HG03175 (cell line): ENCODE results near the gene OASL.

Experiments
- ATAC-seq: cut with Tn5 transposase; IDR thresholded peaks from one replicate; pipeline ENCODE4 v1.9.1; 2021; ENCODE audit warnings: mild to moderate bottlenecking, moderate library complexity; ENCODE audit not compliant: unreplicated experiment

The OASL gene

DNA sequence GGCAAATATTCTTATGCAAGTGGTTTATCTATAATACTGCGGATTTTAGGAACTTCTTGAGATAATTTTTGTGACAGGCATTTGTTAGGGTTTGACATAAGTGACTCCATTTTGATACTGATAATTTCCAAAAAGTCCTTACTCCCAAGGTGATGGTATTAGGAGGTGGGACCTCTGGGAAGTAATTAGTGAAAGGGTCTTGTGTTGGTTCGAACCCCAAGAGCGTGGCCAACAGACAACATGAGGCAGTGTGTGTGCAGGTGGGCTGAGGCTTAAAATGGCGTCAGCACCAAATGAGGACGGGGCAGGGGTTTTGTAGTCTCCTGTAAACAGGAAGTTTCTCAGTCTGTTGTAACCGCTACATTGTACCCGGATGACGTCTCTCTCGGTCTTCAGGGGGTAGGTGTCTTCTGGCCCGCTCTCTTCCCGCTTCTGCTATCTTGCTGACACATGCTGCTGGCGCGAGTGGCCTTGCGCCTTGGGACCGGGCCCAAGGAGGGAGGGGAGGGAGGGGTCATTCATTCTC, 21.0 kb downstream of the OASL start:
- no peak for ATAC-seq

DNA sequence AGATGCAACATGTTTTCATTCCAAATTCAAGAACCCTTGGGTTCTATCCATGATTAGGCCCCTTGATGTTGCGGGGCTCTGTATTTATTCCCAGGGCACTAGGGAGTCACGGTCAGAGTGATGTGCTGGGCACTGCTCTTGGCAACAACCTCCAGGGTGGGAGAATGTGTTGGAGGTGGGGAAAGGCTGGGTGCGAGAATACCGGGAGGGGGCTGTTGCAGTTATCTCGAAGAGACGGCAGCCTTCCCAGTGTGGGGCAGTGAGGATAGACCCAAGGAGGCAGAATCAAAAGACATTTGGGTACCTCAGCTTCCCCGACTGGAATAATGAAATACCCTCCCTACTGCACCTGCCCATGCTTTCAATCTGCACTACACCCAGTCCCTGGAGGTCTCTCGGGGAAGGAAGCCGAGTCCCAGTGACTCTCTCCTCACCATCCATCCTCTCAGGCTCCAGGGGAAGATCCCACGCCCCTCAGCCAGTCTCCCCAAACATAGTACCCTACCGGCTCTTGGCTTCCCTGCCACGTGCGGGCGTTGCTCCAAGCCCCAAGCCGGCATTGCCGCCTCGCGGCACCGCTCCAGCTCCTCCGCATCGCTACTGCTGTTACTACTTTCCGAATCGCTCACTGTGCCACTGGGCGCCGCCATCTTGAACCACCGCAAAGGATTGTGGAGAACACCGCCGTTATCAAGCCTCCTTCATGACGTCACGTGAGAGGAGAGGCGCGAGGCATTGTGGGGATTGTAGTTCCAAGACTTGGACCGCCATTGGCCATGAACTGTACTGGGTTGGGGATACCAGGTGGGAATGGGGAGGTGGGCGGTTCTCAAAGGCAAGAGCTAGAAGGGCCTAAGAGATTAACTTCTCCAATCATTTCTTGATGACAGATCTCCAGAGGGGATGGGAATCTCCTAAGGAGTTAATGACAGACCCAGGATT, 22.9 kb downstream of the OASL start, which contains the start of gene C12orf43:
Gene C12orf43, minus strand, starts transcription at position 663 of the 942 bp plus-strand sequence. Its CDS starts 13 bp downstream, at position 650.
- peak; percentile 97 for ATAC-seq

DNA sequence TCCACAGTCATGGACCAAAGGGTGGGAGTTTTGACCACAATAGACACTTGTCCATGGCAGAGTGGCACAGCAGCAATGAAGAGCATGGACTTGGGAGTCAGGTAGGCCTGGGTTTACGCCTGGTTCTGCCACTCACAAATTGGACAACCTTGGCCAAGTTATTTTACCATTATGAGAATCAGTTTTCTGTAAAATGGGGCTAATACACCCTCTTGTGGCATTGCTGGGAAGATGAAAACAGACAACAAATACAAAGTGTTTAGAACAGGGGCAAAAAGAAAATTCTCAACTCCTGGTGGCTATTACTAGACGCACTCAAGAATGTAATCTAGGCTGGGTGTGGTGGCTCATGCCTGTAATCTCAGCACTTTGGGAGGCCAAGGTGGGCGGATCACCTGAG, 25.3 kb downstream of the OASL start:
- no peak for ATAC-seq

DNA sequence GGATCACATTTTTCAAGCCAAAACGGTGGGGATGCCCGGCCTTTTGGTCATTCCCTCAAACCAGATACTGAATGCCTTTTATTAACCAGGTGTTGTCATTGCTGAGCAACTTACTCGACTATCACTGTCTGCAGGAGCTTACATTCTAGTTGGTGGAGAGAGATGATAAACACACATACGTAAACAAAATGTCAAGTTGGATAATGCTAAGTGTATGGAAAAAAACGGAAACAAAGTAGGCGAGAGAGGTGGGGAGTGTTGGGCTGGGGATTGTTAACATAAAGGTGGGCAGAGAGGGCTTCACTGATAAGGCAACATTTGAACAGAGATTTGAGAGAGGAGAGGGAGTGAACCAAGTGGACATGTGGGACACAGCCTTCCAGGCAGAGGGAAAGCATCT, 27.2 kb downstream of the OASL start:
- no peak for ATAC-seq

DNA sequence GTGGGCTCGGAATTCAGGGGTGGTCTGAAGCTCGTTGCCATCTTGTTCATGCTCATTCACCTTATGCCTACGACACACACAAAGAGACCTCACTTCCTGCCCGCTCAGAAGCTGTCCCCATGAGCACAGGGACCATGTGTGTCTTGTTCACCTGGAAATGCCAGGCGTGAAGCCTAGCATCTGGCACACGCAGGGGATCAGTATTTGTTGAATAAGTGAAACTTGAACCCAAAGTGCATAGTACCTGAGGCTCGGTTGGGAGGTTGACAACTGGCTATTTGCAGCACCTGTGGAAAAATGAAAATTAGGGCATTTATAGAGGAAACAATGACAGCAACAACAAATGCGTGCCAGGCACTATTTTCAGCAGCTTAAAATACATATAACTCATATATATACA, 28.2 kb downstream of the OASL start:
- no peak for ATAC-seq

DNA sequence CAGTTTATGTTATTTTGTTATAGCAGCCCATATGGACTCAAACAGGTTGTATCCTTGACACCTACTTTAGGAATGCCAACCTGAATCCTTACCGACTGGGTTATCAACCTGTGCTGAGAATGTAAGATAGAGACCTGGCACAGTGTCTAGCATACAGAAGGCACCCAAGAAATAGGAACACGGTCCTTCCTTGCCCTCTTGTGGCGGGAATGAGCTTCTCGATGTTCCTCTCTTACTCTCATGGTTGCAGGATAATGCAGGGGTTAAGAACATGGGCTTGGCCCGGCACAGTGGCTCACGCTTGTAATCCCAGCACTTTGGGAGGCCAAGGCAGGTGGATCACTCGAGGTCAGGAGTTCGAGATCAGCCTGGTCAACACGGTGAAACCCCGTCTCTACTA, 29.3 kb downstream of the OASL start:
- ATAC-seq, result no peak

DNA sequence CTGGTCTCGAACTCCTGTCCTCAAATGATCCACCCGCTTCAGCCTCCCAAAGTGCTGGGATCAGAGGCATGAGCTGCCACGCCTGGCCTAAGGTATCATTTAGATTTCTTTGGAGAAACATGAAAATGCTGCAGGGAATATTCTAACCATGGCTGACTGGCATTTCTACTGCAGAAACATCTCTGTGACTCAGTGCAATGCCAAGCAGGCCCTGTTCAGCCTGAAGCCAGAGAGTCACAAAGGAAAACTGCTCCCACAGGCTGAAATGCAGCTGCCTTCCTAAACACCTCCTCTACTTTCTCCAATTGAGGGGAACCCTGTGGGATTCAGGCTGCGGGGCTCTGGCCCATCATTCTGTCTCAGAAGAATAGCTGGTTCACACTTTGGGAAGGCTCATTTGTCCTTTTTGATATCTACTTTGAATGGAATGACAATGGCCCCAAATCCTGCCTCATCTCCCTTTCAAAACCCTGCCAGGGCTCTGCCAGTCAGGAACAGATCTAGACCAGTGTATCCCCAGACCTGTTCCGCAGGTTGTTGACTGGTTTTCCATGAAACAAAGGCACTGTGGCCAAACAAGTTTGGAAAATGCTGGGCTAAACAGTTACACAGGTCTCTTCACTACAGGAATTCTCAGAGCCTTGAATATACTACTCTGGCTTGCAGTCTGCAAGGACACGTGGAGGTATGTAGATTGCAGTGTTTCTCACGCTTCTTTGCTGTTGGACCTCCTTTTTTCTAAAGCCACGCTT, 30.5 kb downstream of the OASL start:
- ATAC-seq, result no peak

DNA sequence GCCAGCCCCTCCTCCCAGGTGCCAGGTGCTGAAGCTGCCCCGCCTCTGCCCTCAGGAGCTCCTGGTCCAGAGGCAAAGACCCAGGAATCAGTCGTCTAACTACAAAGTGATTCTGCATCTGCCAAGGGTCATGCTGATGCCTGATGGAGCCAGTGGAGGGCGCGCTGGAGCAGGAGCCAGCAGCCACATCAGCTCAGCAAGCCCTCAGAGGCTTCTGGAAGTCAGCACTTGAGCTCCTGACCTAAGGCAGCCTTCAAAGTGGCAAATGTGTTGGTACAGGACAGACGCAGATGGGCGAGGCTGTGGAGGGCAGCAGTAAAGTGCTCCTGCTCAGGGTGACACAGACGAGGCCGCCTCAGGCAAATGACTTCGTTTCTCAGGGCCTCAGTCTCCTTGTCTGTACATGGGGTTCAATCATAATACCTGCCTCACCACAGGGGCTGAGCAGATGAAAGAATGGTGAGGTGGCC, 33.7 kb downstream of the OASL start:
- ATAC-seq, result no peak

DNA sequence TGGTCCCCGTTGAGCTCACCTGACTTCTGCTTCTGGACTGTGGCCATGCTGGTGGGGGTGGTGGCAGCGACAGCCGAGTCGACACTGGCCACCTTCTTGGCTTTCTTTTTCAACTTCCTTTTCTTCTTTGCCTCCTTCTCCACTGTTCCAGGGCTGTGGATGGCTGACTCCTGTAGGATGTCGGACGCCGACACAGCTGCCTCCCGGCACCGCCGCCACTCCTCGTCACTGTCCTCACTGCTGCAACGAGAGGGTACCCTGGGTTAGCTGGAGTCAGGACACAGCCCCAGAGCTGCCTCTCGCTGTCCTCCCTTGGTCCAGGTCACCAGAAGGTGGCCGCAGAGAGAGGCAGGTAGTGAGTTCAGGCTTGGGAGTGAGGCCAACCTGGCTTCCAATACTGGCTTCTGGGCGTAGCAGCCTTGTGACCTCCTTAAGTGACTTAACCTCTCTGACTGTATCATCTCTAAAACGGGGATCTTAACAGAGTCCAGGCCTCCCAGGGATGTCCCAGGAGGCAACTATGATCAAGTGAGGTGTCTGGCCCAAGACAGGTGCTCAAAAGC, 34.7 kb downstream of the OASL start:
- no peak for ATAC-seq

DNA sequence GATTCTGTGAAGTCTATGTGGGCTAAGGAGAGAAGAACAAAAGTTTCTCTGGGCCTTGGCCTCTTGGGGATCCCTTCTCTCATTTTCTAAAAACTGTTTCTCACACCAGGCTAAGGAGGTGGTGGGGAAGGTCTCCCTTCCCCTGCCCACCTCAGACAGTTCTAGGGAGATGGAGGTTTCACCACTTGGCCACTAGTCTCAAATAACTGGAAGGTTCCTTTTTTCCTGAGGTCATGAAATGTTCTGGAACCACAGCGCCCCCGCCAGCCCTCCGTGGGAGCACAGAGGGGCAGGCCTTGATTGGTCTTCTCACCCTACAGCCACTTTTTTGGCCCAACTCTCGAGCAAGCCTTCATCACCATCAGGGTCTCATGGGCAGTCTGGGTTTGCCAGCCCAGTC, 35.4 kb downstream of the OASL start:
- ATAC-seq, result no peak

DNA sequence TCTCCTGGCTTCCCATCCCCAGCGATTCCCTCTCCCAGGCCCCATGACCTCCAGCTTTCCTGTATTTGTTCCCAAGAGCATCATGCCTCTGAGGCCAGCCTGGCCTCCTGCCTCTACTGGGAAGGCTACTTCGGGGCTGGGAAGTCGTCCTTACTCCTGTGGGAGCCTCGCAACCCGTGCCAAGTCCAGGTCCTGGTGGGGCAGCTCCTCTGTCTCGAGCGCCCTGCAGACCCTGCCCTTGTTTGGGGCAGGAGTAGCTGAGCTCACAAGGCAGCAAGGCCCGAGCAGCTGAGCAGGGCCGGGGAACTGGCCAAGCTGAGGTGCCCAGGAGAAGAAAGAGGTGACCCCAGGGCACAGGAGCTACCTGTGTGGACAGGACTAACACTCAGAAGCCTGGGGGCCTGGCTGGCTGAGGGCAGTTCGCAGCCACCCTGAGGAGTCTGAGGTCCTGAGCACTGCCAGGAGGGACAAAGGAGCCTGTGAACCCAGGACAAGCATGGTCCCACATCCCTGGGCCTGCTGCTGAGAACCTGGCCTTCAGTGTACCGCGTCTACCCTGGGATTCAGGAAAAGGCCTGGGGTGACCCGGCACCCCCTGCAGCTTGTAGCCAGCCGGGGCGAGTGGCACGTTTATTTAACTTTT, 37.1 kb downstream of the OASL start:
- no peak for ATAC-seq

DNA sequence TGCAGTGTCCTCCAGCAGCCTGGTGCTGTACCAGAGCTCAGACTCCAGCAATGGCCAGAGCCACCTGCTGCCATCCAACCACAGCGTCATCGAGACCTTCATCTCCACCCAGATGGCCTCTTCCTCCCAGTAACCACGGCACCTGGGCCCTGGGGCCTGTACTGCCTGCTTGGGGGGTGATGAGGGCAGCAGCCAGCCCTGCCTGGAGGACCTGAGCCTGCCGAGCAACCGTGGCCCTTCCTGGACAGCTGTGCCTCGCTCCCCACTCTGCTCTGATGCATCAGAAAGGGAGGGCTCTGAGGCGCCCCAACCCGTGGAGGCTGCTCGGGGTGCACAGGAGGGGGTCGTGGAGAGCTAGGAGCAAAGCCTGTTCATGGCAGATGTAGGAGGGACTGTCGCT, 38.0 kb downstream of the OASL start:
- no peak for ATAC-seq

DNA sequence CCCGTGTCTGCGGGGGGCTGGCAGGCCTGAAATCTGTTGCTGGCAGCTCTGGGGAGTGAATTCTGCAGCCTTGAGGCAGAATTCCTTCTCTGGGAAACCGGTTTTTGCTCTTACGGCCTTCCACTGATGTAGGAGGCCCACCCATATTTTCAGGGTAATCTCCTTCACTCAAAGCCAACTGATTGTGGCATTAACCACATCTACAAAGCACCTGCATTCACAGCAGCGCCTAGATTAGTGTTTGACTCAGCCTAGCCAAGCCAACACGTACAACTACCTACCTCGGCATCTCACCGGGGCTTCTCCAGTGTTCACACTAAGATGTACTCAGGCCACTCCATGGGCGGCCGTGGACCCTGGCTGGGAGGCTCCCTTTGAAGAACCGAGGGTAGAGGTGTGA, 38.5 kb downstream of the OASL start:
- no peak for ATAC-seq

DNA sequence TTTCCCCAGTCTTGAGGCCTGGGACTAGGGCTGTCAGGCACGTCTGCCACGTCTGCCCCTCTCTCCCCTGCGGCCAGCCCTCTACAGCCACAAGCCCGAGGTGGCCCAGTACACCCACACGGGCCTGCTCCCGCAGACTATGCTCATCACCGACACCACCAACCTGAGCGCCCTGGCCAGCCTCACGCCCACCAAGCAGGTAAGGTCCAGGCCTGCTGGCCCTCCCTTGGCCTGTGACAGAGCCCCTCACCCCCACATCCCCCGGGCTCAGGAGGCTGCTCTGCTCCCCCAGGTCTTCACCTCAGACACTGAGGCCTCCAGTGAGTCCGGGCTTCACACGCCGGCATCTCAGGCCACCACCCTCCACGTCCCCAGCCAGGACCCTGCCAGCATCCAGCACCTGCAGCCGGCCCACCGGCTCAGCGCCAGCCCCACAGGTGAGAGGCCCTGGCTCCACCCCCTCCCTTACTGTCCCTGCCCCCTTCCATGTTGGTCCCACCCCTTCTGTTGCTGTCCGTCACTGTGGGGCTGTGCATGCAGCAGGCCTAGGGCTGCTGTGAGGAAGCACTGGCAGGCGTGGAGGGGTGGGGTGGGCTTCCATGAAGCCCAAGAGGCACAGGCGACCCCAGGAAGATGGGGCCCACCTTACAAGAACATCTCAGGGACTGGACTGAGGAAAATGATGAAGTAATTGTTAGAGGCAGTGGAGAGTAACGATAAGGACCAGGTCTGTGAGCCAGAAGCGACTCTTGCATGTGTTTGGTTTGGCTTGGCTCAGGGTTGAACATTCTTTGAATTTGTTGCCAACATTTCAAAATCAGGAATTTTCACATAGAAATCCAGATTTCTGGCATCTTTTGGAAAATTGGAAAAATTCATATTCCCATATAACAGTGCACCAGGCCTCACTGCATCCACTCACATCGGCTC, 39.6 kb downstream of the OASL start:
- ATAC-seq, result no peak

DNA sequence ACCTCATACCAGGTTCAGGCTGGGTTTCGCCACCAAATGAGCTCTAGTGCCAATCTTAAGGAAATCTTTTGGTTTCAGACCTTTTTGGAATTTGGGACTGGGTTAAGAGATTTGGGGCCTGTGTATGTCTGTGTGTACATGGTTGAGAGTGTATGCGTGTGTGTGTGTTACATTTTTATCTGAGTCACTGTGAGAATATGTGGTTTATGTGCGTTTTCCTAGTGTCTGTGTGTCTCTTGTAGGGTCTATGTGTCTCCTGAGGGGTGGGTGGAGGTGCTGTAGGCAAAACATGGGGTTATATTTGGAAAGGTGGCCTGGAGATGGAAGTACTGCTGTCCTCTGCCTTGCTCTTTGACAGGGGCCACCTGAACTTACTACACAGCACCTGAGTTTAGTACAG, 40.6 kb downstream of the OASL start:
- no peak for ATAC-seq

DNA sequence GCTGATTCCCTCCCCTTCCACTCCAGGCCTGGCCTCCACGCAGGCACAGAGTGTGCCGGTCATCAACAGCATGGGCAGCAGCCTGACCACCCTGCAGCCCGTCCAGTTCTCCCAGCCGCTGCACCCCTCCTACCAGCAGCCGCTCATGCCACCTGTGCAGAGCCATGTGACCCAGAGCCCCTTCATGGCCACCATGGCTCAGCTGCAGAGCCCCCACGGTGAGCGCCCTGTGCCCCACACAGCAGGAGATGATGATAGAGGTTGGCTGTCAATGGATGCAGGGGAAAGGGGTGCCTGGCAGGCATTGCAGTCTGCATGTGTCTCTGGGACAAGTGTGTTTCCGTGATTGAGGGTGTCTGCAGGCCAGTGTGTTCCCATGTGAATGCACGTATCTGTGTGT, 41.6 kb downstream of the OASL start:
- no peak for ATAC-seq

DNA sequence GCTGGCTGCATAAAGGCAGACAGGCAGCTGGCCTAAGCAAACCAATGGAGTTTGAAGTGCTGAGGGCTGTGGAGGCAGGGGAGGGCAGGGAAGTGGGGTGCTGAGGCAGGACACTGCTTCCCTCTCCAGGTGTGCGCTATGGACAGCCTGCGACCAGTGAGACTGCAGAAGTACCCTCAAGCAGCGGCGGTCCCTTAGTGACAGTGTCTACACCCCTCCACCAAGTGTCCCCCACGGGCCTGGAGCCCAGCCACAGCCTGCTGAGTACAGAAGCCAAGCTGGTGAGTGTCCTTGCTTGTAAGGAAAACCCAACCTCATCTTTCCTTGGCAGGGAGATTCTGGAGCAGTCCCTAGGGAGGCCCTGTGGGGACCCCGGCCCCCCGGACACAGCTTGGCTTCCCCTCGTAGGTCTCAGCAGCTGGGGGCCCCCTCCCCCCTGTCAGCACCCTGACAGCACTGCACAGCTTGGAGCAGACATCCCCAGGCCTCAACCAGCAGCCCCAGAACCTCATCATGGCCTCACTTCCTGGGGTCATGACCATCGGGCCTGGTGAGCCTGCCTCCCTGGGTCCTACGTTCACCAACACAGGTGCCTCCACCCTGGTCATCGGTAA, 42.8 kb downstream of the OASL start:
- no peak for ATAC-seq

DNA sequence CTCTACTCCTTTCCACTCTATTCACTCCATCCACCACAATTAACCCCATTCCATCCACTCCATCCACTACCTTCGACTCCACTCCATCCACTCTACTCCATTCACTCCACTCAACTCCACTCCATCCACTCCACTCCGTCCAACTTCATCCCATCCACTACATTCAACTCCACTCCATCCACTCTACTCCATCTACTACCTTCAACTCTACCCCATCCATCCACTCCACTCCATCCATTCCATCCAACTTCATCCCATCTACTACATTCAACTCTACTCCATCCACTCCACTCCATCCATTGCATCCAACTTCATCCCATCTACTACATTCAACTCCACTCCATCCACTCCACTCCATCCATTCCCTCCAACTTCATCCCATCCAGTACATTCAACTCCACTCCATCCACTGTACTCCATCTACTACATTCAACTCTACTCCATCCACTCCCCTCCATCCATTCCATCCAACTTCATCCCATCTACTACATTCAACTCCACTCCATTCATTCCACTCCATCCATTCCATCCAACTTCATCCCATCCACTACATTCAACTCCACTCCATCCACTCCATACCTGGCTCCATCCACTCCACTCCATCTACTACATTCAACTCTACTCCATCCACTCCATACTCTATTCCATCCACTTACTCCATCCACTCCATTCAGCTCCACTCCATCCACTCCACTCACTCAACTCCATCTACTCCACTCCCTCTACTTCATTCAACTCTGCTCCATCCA, 44.3 kb downstream of the OASL start:
- ATAC-seq, result no peak

DNA sequence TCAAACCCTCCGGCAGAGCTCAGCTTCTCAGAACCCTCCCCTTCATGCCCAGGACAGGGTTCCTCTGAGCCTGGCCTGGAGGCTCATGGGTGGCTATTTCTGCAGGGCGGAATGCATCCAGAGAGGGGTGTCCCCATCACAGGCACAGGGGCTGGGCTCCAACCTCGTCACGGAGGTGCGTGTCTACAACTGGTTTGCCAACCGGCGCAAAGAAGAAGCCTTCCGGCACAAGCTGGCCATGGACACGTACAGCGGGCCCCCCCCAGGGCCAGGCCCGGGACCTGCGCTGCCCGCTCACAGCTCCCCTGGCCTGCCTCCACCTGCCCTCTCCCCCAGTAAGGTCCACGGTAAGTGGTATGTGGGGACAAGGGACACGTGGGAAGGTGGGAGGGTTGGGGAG, 45.0 kb downstream of the OASL start:
- no peak for ATAC-seq
